Measurements from ENCODE around the gene PGBD2.
"Not testable (repeated sequence)": the region's sequence is repeated elsewhere in the genome, so short reads cannot be mapped to it uniquely, and the experiment has no call there.

PGBD2 gene, protein sequence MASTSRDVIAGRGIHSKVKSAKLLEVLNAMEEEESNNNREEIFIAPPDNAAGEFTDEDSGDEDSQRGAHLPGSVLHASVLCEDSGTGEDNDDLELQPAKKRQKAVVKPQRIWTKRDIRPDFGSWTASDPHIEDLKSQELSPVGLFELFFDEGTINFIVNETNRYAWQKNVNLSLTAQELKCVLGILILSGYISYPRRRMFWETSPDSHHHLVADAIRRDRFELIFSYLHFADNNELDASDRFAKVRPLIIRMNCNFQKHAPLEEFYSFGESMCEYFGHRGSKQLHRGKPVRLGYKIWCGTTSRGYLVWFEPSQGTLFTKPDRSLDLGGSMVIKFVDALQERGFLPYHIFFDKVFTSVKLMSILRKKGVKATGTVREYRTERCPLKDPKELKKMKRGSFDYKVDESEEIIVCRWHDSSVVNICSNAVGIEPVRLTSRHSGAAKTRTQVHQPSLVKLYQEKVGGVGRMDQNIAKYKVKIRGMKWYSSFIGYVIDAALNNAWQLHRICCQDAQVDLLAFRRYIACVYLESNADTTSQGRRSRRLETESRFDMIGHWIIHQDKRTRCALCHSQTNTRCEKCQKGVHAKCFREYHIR

DNA sequence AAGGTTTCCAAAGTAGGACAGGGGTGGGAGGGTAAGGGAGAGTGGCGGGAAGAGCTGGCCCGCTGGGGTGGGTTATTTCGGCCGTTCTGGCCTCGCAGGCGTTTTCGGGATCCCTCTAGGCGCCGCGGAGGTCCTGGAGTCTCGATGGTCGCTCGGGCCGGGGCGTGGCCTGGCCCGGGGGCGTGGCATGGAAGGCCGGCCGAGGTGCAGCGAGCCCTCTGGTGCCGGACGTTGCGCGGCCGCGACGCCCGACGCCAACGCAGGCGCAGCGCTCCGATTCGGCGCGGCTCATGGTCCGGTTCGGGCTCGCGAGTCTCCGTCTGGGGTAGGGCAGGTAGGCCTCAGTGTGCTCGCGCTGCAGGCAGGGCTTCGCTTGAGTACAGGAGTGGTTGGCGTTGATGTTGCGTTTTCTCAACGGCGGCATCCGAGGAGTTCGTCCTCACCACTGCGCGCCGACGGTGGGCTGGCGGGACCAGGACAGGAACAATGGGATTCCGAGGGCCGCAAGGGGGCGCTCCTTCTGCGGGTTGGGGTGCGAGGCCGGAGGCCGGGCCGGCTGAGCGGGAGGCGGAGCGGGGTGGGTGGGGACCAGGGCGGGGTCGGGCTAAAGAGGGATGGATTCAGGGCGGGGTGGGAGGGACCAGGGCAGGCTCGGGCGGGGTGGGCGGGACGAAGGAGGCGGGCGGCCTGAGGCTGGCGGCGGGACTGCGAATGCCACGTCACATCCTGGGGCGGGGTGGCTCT lies at the start of gene PGBD2:
TSS of gene PGBD2 (plus strand) at position 227 of the 744 bp plus-strand sequence. CDS start 7,628 bp downstream, outside the sequence.
- peak; percentile 90 for DNase-seq

DNA sequence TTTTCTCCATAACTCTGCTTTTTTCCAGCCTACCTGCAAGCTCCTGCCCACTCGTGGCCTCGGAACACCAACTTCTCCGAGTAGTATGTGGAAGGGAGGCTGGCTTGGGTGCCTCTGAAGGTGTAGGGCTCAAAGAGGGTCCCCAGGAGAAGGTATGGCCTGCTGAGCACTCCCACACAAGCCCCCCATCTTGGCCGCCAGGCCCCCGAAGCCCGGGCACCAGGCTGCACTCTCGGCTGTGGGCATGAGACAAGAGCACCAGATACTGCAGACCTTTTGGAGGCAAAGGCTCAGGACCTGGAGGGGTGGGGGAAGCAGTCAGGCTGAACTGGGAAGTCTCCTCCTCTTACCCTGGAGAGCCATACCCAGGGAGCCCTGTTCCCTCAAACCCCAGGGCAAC lies 48.8 kb upstream of the PGBD2 start:
- no peak for DNase-seq

DNA sequence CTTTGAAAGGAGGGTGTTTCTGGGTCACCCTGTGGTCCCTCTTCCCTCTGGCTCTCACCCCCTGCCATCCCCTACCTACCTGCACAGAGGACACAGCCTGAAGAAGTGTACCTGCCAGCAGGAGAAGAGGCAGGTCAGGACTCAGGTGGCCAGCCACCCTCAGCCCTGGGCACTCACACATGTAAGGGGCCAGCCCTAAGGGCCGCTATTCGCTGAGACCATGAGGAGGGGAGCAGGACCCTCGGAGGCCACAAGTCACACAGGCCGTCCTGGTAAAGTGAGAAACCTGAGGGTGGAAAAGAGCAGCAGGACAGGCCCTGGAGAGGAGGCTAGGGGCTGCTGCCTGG lies 48.3 kb upstream of the PGBD2 start:
- DNase-seq = no peak

DNA sequence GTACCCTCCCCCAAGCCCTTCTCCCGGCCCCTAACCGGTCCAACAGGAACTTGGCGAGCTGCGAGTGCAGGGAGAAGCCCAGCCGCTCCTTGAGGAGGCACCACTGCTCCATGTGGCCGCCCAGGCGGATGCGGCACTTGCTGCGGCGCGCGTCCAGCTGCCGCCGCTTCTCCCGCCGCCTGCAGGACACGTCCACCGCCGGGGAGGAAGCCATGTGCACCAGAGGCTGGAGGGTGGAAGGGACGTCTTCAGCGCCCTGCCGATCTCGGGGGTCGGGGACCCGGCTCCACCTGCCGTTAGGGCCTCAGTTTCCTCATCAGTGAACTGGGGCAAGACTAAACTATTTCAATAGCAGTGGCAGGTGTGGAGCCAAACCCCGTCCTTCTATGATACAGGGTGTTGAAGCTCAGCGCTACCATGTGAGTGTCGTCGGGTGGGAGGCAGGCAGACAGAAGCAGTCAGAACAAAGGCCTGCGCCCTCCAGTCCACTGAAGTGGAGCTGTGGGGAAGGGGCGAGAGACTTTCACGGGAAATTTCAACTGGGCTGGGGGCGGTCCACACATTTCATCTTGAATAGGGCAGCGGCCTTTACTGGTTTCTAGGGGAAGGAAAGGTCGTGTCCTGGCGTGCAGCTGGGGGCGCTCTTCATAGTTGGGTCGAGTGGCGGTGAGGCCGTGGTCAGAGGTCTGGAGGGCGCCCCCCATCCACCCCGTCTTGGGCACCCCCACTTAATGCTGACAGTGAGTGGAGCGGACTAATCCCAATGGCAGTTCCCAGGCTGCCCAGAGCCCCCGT lies 47.7 kb upstream of the PGBD2 start:
- DNase-seq = peak; percentile 13

DNA sequence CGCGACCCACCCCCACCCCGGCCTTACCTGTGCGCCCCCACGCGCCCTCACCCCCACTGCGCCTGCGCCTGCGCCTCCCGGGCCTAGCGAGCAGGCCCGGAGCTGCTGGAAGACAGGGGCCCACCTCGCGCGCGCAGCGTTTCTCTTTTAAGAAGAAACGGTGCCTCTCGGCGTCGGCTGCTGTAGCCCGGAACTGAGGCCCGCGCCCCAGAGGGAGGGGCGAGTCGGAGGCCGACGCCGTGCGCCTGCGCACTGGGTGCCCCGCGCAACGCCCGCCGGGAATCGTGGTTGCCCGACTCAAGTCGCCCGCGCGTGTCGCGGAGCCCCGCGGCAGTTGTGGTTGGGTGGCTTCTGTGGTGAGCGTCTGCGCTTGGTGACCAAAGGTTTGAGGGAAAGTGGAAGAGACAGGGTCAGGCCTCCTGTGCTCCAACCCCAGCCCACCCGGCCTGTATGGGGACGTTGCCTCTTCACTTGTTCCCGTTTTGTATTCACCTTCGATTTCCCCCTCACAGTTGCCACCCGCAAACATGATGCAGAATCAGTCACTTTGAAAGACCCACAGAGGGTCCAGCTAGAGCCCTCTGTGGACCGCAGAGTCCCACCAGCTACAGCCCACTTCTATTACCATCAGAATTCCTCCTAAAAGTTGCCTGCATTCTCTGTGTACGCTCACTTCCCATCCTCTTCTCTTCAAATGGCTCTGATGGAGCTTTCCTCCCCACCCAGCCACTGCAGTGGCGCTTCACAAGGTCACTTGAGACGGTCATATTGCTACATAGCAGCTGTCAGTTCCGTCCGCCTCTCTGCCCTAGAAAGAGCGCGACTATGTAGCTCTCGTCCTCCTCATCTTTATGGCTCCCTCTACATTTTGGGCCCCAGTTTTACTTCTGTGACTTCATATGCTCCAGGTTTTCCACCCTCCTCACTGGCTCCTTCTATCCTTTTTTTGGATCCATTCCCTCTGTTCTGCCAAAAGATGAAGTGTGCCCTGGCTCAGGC lies 46.8 kb upstream of the PGBD2 start, which contains the start of gene ZNF692:
TSS of gene ZNF692 (minus strand) at position 195 of the 999 bp plus-strand sequence. CDS start 776 bp downstream, outside the sequence.
- DNase-seq = peak; percentile 91

DNA sequence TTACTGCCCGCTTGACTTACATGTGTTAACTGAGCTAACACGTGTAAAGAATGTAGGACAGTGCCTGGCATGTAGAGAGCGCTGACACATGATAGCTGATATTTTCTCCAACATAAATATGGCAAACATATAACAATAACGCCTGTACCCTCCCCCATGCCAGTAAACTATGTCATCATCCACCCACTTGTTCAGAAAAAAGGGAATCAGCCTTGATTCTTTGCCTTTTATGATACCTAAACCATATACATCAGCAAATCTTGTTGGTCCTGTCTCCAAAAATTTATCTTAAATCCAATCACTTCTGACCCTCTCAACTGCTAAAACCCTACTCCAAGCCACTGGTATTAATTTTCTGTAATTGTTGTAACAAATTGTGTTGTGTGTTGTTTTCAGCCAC lies 46.0 kb upstream of the PGBD2 start:
- DNase-seq = no peak

DNA sequence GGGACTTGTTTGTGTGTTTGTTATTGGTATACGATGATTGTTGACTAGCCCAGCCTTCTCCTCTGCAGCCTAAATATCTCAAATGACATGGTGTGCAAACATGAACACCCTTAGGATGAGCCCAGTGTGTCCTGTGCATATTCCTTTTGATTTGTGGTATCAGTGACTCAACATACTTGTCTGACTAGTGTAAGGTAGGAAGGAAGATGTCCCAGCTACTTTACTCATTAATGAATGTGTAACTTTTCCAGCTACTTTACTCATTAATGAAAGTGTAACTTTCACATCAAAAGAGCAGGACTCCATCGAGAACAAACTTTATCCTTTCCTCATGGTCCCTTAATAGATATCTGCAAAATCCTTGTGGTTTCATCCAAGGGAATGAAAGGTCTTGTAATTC lies 44.4 kb upstream of the PGBD2 start:
- DNase-seq = no peak

DNA sequence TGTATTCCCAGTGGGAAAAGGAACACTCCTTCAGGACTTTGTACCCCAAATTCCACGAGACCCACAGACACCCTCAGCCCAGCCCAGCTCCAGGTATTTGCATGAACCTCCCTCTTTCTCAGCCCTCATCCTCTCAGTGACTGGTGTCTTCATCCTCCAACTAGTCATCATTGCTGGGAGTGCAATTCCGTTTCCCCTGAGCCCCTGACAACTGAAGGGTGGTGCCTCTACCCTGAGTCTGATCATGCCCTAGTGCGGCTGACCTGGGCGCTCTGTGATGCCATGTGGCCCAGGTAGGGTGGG lies 43.4 kb upstream of the PGBD2 start:
- no peak for DNase-seq

DNA sequence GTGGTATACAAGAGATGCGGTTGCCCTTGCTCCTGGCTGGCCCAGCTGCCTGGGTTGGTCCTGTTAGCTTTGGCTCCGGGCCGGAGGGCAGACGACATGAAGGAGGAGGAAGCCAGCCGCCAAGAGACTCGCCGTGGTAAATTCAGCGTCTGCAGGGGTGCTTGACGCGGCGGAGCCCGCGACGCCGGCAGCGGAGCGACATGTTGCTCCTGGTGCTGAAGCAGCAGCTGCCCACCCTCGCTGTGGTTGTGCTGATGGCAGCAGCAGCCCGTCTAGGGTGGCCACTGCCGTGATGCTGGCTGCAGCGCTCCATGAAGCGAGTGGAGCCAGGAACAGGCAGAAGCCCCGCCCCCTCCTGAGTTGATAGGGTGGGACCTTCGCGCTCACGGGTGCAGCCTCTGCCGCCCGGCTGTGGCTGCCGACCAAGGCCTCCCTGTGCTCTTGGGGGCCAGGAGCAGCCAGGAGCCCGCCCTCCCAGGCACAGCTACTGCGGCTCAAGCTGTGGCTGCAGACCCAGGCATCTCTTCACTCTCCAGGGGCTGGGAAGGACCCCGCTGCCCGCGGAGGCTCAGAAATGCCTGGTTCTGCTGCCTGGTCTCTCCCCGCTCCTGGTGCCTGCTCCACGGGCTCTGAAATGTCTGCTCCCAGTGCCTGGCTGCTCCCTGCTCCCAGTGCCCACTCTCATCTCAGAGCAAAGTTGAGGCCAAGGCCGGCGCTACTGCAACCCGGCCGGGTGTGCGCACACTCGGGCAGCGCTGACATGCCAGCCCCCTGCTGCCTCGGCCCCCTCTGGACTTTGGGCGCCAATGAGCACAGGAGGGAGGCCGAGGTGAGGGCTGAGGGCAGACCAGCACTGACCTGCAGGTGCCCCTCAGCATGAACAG lies 42.8 kb upstream of the PGBD2 start:
- peak; percentile 44 for DNase-seq

DNA sequence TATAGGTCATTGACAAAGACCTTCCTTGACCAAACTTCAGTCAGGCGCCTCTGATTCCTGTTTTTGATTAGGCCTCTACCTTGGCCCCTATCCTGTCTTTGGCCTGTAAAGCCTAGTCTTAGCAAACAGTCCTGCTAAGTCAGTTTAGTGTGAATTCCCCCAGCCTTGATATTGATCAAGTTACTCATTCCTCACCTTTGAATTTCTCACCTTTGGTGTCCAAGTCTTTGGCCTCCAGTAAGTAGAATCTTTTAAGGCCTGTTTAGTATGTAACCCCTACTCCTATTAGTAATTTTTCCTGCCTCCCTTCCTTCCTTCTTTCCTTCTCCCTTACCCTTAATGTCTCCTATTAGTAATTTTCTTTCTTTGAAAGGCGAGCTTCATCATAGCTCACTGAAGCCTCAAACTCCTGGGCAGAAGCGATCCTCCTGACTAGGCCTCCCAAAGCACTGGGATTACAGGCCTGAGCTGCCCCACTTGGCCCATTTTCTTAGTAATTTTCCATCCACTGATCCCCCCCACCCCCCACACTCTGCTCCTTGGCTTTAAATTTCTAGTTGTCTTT lies 34.1 kb upstream of the PGBD2 start:
- no peak for DNase-seq

DNA sequence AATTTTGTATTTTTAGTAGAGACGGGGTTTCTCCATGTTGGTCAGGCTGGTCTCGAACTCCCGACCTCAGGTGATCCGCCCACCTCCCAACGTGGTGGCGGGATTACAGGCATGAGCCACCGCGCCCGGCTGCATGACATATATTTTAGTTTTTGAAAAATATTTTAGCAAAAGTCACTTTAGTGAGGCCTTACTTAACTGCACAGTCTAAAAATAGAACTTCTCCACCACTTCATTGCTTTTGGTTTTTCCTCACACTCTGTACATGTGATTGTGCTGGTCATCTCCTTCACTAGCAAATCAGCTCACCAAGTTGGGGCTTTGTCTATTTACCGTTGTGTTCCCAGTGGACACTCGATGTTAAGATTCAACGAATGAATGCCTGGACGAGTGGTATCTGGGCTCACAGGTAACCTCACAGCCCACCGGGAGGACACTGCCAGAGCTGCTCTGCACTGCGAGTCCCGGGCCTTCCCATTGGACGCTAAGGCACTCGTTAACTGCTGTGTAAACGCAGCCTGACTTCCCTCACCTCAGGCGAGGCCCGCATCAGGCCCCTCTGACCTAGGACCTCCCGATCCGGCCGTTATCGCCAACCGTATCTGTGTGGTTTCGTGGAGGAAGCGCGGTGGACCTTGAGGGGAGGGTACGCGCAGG lies 33.2 kb upstream of the PGBD2 start:
- DNase-seq = peak; percentile 28

DNA sequence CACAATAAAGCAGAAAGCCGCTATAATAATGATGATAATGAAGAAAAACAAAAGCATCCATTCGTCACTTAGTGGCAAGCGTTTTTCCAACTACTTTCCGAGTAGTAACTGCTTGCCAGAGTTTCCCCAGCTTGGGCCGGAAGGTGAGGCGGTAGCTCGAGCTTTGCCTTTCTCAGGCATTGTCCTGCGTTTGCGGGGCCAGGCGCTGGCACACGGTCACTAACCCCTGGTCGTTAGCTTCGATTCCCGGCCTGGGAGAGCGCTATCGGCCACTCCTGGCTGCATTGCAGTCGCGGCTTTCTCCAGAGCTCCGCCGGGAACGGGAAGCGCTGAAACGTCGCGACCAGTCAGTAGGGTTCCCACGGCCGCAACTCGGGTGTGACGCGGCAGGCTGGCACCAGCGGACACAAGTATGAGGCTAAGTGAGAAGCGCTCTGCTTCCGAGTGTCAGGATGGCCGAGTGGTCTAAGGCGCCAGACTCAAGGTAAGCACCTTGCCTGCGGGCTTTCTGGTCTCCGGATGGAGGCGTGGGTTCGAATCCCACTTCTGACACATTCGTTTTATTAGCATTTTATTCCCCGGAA lies 32.5 kb upstream of the PGBD2 start:
- peak; percentile 97 for DNase-seq

DNA sequence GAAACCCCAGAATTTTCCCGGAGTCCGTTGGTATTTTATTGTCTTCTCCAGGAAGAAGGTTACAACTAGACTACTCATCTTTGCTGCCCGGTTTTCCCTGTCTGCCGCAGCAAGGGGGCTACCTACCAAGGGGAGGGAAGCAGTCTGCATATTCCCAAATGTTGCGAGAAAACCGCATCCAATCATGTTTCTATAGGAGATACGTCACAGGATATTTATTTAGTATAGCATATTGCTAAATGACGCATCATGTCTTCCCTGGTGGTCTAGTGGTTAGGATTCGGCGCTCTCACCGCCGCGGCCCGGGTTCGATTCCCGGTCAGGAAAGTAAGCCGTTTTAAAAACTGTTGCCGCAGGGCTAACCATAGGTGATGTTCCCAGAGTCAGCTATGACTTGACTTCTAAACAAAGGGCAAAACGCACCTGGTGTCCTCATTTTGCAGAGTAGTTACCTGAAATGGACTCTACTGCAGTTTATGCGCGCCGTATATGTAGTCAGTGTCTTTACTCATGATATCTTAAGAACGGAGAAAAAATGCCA lies 32.0 kb upstream of the PGBD2 start:
- DNase-seq = peak; percentile 92

DNA sequence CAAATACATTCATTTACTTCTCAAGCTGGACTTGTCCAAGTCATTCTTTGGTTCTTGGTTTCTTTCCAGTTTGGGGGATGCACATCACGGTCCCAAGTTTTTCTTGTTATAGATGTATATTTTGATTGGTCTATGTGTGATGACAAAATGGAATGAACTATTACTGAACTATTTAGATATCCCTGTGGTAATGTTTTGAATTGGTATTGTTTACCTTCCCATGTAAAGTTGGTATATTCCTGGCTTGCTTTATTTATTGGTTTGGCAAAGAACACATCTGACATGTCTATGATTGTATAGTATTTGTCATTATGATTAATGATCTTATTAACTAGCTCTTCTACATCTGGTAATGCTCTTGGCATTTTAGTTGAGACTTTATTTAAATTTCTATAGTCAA lies 24.8 kb upstream of the PGBD2 start:
- no peak for DNase-seq

DNA sequence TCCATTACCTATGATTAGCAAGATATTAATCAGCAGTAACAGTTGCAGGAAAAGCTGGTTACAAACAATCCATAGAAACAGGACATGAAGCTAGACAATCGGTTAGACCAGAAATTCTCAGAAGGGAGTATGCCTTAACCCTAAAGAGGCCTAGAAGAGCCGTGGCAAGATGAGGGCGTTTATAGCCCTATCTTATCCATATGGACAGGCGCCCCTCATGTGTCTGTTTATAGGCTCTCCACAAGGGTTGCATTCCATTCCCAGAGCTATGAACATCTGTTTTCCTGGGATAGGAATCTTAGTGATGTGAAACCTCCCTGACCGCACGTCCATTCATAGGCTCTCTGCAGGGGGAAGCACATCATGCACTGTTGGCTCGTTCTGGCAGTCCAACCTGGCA lies 23.6 kb upstream of the PGBD2 start:
- not testable (repeated sequence) for DNase-seq

DNA sequence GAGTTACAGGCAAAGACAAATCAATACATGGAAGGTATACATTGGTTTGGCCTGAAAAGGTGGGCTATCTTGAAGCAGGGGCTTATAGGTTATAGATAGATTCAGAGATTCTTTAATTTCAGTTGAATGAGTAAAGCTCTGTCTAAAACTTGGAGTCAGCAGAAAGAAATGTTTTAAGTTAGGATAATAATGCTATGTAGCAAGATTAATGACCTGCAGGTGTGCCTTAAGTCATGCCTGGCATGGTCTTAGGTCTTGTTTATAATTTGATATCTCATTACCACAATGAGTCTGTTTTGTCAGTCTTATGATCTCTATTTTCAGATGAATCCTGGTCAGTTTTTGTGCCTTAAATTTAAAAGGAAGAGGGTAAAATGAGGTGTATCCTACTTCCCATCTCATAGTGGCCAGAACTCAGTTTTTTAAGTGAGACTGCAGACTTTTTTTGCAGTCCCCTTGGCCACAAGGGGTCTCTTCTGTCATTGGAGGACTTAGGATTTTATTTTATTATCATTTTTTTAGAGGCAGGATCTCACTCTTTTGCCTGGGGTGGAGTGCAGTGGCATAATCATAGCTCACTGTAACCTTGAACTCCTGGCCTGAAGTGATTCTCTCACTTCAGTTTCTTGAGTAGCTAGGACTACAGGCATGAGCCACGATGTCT lies 21.3 kb upstream of the PGBD2 start:
- no peak for DNase-seq

DNA sequence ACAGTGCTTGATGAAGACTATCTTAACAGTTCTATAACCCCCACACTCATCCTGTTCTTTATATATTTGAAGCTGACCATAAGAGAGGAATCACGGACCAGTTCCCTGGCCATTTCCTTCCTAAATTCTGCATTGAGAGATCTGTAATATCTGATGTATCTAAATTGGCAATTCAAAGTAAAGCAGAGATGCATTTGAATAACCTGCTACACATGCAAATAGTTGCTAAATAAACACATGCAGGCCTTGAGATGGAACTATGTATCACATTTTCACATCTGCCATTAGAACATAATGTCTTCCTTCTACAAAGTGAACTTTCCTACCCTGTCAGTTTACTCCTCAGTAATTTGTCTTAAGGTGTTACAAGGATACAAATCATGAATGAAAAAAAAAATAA lies 20.4 kb upstream of the PGBD2 start:
- DNase-seq = no peak

DNA sequence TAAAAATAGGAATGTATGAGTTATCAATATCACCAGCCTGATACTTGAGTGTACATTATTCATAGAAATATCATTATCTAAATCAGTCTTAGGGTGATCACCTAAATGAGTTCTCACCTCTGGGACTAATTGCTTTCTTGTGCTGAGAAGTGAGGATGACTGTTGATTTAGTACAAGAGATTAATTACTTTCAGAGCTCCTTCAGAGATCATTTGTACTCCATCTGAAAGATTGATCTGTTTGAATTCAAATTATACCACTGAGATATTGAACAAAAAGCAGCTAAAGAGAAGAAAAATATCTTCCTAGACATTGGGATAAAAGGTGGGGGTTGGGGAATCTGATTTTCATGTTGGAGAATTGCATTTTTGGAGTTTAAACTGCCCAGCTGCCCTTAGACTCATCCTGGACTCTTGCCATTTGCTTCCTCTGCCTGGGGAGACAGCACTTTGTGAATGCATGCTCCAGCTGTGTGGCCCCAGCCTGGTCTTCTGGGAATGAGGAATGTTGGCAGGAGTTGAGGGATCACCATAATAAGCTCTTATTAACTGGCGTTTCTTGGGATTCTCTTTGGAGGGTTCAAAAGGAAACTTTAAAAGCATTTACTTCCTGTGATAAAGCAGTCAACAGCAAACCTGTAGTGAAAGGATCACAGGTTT lies 19.7 kb upstream of the PGBD2 start:
- DNase-seq = no peak

Data from T1000 (cell line).